ENCODE data around the gene MRPL20. TPM values are rescaled to one million over a fixed set of nuclear protein-coding genes. Genes with fewer than 3 reads are reported as not detected.

Gene MRPL20
- total and polyA plus RNA-seq, 4 donors = 47.8 to 170 (median 74.0) TPM

DNA sequence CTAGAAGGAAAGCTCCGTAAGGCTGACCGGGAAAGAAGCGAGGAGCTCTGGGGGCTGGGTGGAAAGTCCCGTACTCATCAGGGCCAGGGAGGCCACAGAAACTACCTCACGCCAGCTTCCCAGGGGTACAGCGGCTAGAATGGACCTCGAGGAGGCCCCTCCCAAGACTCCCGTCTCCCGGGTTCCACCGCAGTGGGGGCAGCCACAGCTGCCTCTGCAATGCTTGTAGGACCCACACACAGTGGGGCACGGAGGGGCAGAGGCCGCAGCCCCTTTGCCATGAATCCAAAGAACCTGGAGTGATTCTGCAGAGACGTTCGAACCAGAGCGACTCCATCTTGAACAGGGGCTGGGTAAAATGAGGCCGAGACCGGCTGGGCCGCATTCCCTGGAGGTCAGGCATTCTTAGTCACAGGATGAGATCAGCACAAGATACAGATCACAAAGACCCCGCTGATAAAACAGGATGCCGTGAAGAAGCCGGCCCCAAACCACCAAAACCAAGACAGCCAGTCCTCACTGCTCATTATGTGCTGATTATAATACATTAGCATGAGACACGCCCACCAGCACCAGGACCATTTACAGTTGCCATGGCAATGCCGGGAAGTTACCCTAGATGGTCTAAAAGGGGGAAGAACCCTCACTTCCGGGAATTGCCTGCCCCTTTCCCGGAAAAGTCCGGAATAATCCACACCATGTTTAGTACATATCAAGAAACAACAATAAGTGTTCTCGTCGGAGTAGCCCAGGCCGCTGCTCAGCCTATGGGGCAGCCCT, 15.6 kb upstream of the MRPL20 start:
- Histone ChIP-seq H3K4me3 (ENCODE audit: low read depth in 1 of 3, low read length in 3 of 3) (no peak overlapping the region), H3K9me3 (ENCODE audit: control insufficient read depth in 4 of 4, low read length in 3 of 4) (no peaks in the 10 kb centered on the region), H3K27ac (ENCODE audit: low read depth in 1 of 2, low read length in 2 of 2) (no peak overlapping the region), H3K36me3 (ENCODE audit: control insufficient read depth in 4 of 4, insufficient read depth in 3 of 4, low read depth in 1 of 4, low read length in 3 of 4) (no peaks in the 10 kb centered on the region), H3K27me3 (ENCODE audit: control insufficient read depth in 4 of 4, insufficient read depth in 4 of 4, low read length in 3 of 4) (no peaks in the 10 kb centered on the region), H3K9ac (ENCODE audit: low read depth in 1 of 2, low read length in 2 of 2) (no peak overlapping the region), H3K4me1 (ENCODE audit: control insufficient read depth in 4 of 4, insufficient read depth in 4 of 4, low read length in 3 of 4) (peaks cover 0 to 8% (median 3%) of the 10 kb centered on the region in 4 donors)
- DNase-seq (ENCODE audit: low spot score) = no peak
- TF ChIP-seq TAF1 (conservative IDR thresholded peaks at IDR 0.05) = no peak
- no peak for TF ChIP-seq HNF4G (IDR thresholded peaks at IDR 0.05)
- TF ChIP-seq, protein P1, sequence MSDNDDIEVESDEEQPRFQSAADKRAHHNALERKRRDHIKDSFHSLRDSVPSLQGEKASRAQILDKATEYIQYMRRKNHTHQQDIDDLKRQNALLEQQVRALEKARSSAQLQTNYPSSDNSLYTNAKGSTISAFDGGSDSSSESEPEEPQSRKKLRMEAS (IDR thresholded peaks at IDR 0.05) = no peak
- no peak for TF ChIP-seq YY1 (IDR thresholded peaks at IDR 0.05)
- no peak for TF ChIP-seq RXRA (IDR thresholded peaks at IDR 0.05)
- 81% methylated on average over 29 of the region's 29 CpGs for WGBS

DNA sequence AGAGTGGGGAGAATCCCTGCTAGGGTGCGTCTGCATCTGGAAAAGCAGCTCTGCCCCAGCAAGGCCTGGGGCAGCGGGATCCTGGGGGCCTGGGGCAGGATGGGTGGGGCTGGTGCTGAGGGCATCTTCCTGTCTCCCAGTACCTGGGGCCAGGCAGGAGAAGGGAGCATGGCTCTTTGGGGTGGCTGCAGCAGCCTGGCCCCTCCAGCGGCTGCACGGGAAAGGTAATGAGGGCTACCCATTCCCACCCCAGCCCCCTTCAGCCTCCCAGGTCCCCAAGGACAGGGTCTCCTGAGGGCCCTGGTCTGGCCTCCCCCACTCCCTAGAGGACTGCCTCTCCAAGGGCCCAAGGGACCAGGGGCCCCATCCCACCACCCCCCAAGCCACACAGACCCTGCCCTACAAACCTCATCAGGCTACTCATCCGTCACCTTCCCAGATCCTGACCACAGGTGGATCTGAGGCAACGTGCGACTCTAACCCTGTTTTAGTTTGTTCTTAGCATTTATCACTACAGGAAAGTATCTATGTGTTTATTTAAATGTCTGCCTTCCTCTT, 14.9 kb upstream of the MRPL20 start:
- Histone ChIP-seq H3K27ac (ENCODE audit: low read depth in 1 of 2, low read length in 2 of 2) (no peak overlapping the region), H3K9ac (ENCODE audit: low read depth in 1 of 2, low read length in 2 of 2) (no peak overlapping the region), H3K27me3 (ENCODE audit: control insufficient read depth in 4 of 4, insufficient read depth in 4 of 4, low read length in 3 of 4) (no peaks in the 10 kb centered on the region), H3K4me1 (ENCODE audit: control insufficient read depth in 4 of 4, insufficient read depth in 4 of 4, low read length in 3 of 4) (peaks cover 0 to 8% (median 3%) of the 10 kb centered on the region in 4 donors), H3K9me3 (ENCODE audit: control insufficient read depth in 4 of 4, low read length in 3 of 4) (no peaks in the 10 kb centered on the region), H3K4me3 (ENCODE audit: low read depth in 1 of 3, low read length in 3 of 3) (no peak overlapping the region), H3K36me3 (ENCODE audit: control insufficient read depth in 4 of 4, insufficient read depth in 3 of 4, low read depth in 1 of 4, low read length in 3 of 4) (no peaks in the 10 kb centered on the region)
- no peak for DNase-seq (ENCODE audit: low spot score)
- TF ChIP-seq HNF4A (conservative IDR thresholded peaks at IDR 0.05) (no peak), FOXA1 (IDR thresholded peaks at IDR 0.05) (no peak), JUND (IDR thresholded peaks at IDR 0.05) (no peak), NR2F2 (IDR thresholded peaks at IDR 0.05) (no peak), HNF4G (IDR thresholded peaks at IDR 0.05) (no peak), EGR1 (IDR thresholded peaks at IDR 0.05; ENCODE audit: low read depth in 2 of 2) (no peak), TAF1 (conservative IDR thresholded peaks at IDR 0.05) (no peak), RAD21 (IDR thresholded peaks at IDR 0.05) (no peak), FOXA2 (IDR thresholded peaks at IDR 0.05) (no peak), YY1 (IDR thresholded peaks at IDR 0.05) (no peak), GABPA (IDR thresholded peaks at IDR 0.05 in 1 of 2, conservative IDR thresholded peaks at IDR 0.05 in 1 of 2) (no peak), SP1 (IDR thresholded peaks at IDR 0.05) (no peak)
- TF ChIP-seq, protein P2, sequence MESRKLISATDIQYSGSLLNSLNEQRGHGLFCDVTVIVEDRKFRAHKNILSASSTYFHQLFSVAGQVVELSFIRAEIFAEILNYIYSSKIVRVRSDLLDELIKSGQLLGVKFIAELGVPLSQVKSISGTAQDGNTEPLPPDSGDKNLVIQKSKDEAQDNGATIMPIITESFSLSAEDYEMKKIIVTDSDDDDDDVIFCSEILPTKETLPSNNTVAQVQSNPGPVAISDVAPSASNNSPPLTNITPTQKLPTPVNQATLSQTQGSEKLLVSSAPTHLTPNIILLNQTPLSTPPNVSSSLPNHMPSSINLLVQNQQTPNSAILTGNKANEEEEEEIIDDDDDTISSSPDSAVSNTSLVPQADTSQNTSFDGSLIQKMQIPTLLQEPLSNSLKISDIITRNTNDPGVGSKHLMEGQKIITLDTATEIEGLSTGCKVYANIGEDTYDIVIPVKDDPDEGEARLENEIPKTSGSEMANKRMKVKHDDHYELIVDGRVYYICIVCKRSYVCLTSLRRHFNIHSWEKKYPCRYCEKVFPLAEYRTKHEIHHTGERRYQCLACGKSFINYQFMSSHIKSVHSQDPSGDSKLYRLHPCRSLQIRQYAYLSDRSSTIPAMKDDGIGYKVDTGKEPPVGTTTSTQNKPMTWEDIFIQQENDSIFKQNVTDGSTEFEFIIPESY (IDR thresholded peaks at IDR 0.05) = no peak
- TF ChIP-seq, protein P3, sequence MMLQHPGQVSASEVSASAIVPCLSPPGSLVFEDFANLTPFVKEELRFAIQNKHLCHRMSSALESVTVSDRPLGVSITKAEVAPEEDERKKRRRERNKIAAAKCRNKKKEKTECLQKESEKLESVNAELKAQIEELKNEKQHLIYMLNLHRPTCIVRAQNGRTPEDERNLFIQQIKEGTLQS (IDR thresholded peaks at IDR 0.05) = no peak
- TF ChIP-seq, protein P4, sequence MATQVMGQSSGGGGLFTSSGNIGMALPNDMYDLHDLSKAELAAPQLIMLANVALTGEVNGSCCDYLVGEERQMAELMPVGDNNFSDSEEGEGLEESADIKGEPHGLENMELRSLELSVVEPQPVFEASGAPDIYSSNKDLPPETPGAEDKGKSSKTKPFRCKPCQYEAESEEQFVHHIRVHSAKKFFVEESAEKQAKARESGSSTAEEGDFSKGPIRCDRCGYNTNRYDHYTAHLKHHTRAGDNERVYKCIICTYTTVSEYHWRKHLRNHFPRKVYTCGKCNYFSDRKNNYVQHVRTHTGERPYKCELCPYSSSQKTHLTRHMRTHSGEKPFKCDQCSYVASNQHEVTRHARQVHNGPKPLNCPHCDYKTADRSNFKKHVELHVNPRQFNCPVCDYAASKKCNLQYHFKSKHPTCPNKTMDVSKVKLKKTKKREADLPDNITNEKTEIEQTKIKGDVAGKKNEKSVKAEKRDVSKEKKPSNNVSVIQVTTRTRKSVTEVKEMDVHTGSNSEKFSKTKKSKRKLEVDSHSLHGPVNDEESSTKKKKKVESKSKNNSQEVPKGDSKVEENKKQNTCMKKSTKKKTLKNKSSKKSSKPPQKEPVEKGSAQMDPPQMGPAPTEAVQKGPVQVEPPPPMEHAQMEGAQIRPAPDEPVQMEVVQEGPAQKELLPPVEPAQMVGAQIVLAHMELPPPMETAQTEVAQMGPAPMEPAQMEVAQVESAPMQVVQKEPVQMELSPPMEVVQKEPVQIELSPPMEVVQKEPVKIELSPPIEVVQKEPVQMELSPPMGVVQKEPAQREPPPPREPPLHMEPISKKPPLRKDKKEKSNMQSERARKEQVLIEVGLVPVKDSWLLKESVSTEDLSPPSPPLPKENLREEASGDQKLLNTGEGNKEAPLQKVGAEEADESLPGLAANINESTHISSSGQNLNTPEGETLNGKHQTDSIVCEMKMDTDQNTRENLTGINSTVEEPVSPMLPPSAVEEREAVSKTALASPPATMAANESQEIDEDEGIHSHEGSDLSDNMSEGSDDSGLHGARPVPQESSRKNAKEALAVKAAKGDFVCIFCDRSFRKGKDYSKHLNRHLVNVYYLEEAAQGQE (IDR thresholded peaks at IDR 0.05) = no peak
- TF ChIP-seq, protein P5, sequence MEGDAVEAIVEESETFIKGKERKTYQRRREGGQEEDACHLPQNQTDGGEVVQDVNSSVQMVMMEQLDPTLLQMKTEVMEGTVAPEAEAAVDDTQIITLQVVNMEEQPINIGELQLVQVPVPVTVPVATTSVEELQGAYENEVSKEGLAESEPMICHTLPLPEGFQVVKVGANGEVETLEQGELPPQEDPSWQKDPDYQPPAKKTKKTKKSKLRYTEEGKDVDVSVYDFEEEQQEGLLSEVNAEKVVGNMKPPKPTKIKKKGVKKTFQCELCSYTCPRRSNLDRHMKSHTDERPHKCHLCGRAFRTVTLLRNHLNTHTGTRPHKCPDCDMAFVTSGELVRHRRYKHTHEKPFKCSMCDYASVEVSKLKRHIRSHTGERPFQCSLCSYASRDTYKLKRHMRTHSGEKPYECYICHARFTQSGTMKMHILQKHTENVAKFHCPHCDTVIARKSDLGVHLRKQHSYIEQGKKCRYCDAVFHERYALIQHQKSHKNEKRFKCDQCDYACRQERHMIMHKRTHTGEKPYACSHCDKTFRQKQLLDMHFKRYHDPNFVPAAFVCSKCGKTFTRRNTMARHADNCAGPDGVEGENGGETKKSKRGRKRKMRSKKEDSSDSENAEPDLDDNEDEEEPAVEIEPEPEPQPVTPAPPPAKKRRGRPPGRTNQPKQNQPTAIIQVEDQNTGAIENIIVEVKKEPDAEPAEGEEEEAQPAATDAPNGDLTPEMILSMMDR (IDR thresholded peaks at IDR 0.05; ENCODE audit: low read depth, low read length, missing input control) = no peak
- TF ChIP-seq, protein P1 (IDR thresholded peaks at IDR 0.05) = no peak
- 92% methylated on average over 7 of the region's 7 CpGs for WGBS

Data from liver (tissue), 9 donors.